A673 (cell line): ENCODE results near the gene OBI1. TPM values are rescaled to one million over a fixed set of nuclear protein-coding genes. Genes with fewer than 3 reads are reported as not detected.

Experiments
- BruUV-seq: library from RNA; stranded (reverse); fragments of 400-500 nt; replicated peaks from 2 replicates; lab custom pipeline; 2021; lab: Mats Ljungman, UMichigan
- CTCF ChIA-PET: fragments of 300-600 bp; sonication (Branson Sonifier 250); formaldehyde crosslinking; loops from one replicate; lab custom pipeline; 2022; ENCODE audit warnings: antibody characterized with exemption; lab: Charles Lee
- POLR2A ChIA-PET: fragments of 300-600 bp; sonication (Branson Sonifier 250); formaldehyde crosslinking; loops from one replicate; lab custom pipeline; 2022; ENCODE audit warnings: antibody characterized with exemption; ENCODE audit not compliant: low non-redundant PET; lab: Charles Lee
- DNase-seq: peaks from one replicate; pipeline ENCODE4 v3.0.0-alpha.2; 2015; ENCODE audit warnings: low spot score
- H3K27ac ChIP-seq: fragments of 200-600 bp; sonication (generic); 2 replicates; pipeline ENCODE4 v1.5.1; 2016; ENCODE audit warnings: mixed run types, low read depth, mild to moderate bottlenecking, mixed read lengths, antibody characterized with exemption, low read length; ENCODE audit not compliant: poor library complexity, severe bottlenecking
- H3K27me3 ChIP-seq: fragments of 200-600 bp; sonication (generic); replicated peaks from 2 replicates; pipeline ENCODE4 v1.6.1; 2017; ENCODE audit warnings: mixed run types, low read depth, mild to moderate bottlenecking, mixed read lengths, antibody characterized with exemption, low read length; ENCODE audit not compliant: insufficient read depth, poor library complexity
- H3K36me3 ChIP-seq: fragments of 200-600 bp; sonication (generic); 2 replicates; pipeline ENCODE4 v1.6.1; 2016; ENCODE audit warnings: mixed run types, mild to moderate bottlenecking, mixed read lengths, antibody characterized with exemption, low read length; ENCODE audit not compliant: insufficient read depth, poor library complexity, severe bottlenecking
- H3K4me1 ChIP-seq: fragments of 200-600 bp; sonication (generic); 2 replicates; pipeline ENCODE4 v1.6.1; 2017; ENCODE audit warnings: mixed run types, mild to moderate bottlenecking, mixed read lengths, antibody characterized with exemption, low read length; ENCODE audit not compliant: insufficient read depth, poor library complexity, severe bottlenecking
- H3K4me3 ChIP-seq: fragments of 200-600 bp; sonication (generic); 2 replicates; pipeline ENCODE4 v1.5.1; 2016; ENCODE audit warnings: low read depth, mixed run types, mild to moderate bottlenecking, mixed read lengths, low read length; ENCODE audit not compliant: poor library complexity, severe bottlenecking
- H3K9me3 ChIP-seq: fragments of 200-600 bp; sonication (generic); 2 replicates; pipeline ENCODE4 v1.6.1; 2016; ENCODE audit warnings: mixed run types, low read depth, mild to moderate bottlenecking, mixed read lengths, antibody characterized with exemption, low read length; ENCODE audit not compliant: poor library complexity, severe bottlenecking
- CTCF ChIP-seq: fragments of 300-800, 200-600 bp; sonication (generic); conservative IDR thresholded peaks from 2 replicates; pipeline ENCODE4 v1.5.1; 2017; ENCODE audit warnings: low read depth, mild to moderate bottlenecking, antibody characterized with exemption, low read length, moderate library complexity, mixed read lengths
- EZH2 ChIP-seq: fragments of 200-600 bp; sonication (generic); IDR thresholded peaks from 2 replicates; pipeline ENCODE4 v1.6.1; 2017; ENCODE audit warnings: borderline replicate concordance, low read depth, mild to moderate bottlenecking, mixed read lengths, antibody characterized with exemption, low read length; ENCODE audit not compliant: poor library complexity, severe bottlenecking
- intact Hi-C: fragments of 100-400 bp; cut with micrococcal nuclease; formaldehyde crosslinking; loops from one replicate; pipeline ENCODE4 v1.10.0; 2022; ENCODE audit not compliant: unreplicated experiment
- total RNA-seq: library from RNA; stranded (reverse); gene quantifications from 2 replicates; pipeline ENCODE4 v1.2.3, GENCODE V29; 2021

OBI1 gene
- total RNA-seq, 1 experiment from 2014 or later, result 24.2 TPM

DNA sequence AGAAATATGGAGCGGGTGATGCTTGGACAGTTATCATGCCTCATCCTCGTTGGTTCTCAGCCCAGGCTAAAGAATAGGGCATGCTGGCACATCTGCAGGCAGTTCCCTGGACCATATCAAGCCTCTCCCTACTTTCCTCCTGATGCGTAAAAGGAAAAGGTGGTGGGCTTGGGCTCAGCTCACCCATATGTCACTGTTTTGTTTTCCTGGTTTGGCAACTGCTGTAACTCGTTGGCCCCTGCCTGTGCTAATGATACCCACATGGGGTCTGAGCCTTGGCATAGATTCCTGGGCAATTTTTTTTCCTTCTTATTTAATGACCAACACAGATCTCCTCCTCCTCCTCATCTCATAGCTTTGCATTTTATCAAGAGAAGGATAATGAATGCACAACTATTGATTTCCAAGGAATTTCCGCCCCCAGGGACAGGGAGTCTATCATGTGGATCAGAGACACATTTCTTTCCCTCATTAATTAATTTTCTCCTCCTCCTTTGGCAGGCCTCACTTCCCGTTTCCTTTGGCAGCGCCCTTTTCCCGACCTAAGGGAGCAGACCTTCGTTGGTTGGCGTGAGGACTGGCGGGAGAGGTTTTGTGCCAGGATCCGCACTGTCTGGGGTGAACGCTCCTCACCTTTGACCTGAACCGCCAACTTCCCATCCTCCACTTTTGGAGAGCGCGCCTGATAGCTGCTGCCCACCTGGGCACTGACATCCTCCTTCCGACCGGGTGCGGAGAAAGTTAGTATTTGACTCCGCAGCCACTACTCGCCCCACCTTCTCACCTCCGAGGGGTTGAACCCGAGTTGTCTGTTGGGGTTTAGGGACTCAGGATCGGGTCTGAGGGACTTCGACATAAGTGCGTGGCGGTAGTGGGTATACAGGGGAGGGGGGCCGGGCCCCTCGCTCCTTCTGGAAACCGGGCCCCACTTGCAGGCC, 52.2 kb downstream of the OBI1 start:
- no peak overlapping the region for H3K4me3 ChIP-seq
- ChIA-PET CTCF (no interaction called here), POLR2A (no interaction called here)
- no peak overlapping the region for H3K27ac ChIP-seq
- no peaks in the 10 kb centered on the region for H3K9me3 ChIP-seq
- no peaks in the 10 kb centered on the region for H3K36me3 ChIP-seq
- DNase-seq, result no peak
- no TSS peak for BruUV-seq
- no peak for TF ChIP-seq CTCF
- no peak for TF ChIP-seq EZH2
- H3K4me1 ChIP-seq, result peaks cover 37% of the 10 kb centered on the region
- peaks cover 71% of the 10 kb centered on the region for H3K27me3 ChIP-seq
- intact Hi-C loops, result loop anchor here (5.0 to 10.0 kb wide), 3 partner anchors 186 to 928 kb away; no protein-coding TSS in a partner anchor

- CTCF ChIA-PET, result interaction anchor here (0.6 kb wide), 1 partner anchor 941 kb away, joined by 4 read pairs; no protein-coding TSS in a partner anchor
- no TSS peak for BruUV-seq
- Histone ChIP-seq H3K27ac (no peak overlapping the region), H3K27me3 (peaks cover 88% of the 10 kb centered on the region), H3K4me1 (peaks cover 30% of the 10 kb centered on the region), H3K36me3 (no peaks in the 10 kb centered on the region), H3K4me3 (peak overlapping the region; percentile 63), H3K9me3 (no peaks in the 10 kb centered on the region)
- POLR2A ChIA-PET, result interaction anchor here (0.6 kb wide), 1 partner anchor 747 kb away, joined by 6 read pairs; no protein-coding TSS in a partner anchor
- intact Hi-C loops, result loop anchor here (5.0 to 10.0 kb wide), 3 partner anchors 187 to 930 kb away; no protein-coding TSS in a partner anchor
- DNase-seq, result peak; percentile 76
- no peak; the same call in 1 of the 2 replicates for TF ChIP-seq CTCF
- no peak for TF ChIP-seq EZH2
Measured at GRCh38 chr13:78604782-78605611, 54.0 kb downstream of the OBI1 start.
